DMS79 treated with DMSO at 0.1 percent for 48 hours (cell line): Measurements from ENCODE around the gene TRIM7.
"Not testable (repeated sequence)": the region's sequence is repeated elsewhere in the genome, so short reads cannot be mapped to it uniquely, and the experiment has no call there.

Experiments used
- DNase-seq: peaks from one replicate; lab custom pipeline; 2025; lab: John Stamatoyannopoulos, UW

TRIM7 gene

DNA sequence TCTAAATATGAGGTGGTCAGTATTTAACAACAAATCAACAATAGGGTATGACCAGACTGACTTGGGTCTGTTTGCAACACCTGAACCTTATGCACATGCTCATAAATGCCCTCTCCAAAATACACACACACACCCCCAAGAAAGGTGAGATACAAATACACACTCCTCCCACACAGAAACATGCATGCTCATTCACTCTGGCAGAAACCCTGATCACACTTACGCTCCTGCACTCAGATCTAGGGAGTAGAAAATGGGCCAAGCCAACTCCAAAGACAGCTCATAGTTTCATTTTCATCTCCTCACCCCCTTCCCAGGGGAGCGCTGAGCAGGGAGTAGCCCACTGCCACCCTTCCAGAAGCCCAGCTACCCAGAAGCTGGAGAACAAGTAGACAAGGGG, 11.3 kb downstream of the TRIM7 start:
- no peak for DNase-seq

DNA sequence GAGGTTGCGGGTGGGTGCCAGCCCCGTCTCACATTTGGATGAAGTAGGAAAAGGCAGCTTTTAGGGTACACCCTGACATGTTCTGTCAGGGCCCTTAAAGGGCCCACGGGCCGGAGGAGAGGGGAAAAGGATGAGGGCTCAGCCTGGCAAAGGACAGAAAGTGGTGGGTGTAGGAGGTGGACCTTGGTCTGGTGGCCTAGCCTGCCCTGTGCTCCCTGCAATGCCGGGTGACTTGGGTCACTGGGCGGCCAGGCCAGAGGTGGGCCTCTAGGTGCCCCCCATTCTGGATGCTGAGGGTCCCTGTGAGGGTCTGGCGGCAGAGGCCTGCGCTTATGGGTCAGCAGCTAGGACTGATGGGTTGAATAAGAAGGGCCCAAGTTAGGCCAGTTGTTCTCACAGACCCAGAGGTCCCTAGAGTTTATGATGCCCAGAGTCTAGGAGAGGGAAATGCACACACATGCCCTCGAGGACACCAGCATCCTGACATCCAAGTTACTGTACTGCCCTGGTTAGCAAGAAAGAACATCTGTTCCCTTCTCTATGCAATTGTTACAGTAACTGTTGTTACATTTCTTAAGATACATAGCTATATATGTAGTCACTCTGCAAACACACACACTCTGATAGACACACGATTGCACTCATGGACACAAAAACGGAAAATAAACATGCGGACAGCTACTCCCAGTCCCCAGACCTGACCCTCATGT, 12.5 kb downstream of the TRIM7 start:
- no peak for DNase-seq

DNA sequence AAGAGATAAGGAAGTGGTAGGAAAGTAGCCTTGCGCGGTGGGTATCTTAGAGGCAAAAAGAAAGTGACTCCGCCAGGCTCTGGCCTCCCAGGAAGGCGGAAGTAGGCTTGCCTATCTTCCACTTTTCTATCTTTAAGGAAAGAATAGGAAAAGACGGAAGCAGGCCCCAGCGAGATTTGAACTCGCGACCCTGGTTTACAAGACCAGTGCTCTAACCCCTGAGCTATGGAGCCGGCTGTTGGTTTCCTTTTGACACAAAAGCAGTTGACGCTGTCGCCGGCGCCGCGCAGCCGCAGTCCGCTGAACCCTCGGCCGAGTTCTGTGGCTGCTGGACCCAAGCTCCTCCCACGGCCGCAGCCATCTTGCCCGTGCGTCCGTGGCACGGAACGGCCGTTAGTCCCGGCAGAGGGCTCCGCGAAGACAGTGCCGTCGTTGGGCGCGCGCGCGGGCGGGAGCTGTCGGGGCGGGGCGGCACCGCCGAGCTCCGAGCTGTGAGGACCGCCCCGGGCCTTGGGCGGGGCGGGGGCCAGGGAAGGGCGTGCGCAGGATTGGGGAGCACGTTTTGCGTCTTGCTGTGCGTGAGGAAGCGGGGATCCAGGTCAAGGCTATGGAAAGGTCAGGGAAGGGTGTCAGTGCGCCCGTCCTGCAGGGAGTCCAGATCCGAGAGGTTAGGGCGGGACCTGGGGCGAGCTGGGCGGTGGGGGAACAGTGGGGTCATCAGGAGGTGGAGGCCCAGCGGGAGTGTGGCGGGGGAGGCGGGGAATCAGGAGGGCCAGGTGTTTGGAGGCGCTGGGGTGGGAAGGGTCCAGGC, 13.3 kb downstream of the TRIM7 start:
- DNase-seq: no peak

- no peak for DNase-seq
Measured at GRCh38 chr5:181190711-181191525, 14.1 kb downstream of the TRIM7 start.

GRCh38 chr5:181189962-181190710, 14.9 kb downstream of the TRIM7 start:
- no peak for DNase-seq

- no peak for DNase-seq
Measured at GRCh38 chr5:181189363-181189961, 15.5 kb downstream of the TRIM7 start.

DNA sequence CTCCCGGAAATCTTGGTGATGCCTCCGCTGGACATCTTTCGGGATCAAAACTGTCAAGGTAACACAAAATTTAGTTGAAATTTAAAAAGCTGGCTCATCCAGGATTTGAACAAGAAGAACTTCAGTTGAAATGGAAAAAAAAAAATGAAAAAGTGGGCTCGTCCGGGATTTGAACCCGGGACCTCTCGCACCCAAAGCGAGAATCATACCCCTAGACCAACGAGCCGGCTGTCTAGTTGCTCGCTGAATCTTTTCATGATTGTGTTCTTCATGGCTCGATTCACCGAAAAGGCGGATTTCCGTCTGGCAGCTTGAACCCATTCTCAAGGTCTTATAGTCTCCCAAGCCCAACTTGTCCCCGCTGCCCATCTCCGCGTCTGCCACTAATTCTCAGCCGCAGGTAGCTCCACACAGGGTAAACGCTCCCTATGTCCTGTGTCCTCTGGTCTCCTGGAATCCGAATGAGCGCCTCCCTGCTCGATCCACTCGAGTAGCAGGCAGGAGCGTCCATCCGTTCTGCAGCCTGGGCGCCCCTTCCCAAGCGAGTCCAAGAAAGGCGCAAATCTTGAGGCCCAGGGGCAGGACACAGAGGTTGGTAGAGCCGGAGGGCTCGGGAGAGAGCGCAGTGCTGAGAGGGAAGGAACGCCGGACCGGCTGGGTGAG, 16.2 kb downstream of the TRIM7 start:
- DNase-seq: no peak

- DNase-seq: no peak
Measured at GRCh38 chr5:181187500-181188213, 17.3 kb downstream of the TRIM7 start.

- DNase-seq: no peak
Measured at GRCh38 chr5:181186986-181187499, 18.0 kb downstream of the TRIM7 start.

- DNase-seq: no peak
Measured at GRCh38 chr5:181186022-181186421, 19.0 kb downstream of the TRIM7 start.

GRCh38 chr5:181185560-181185959, 19.4 kb downstream of the TRIM7 start:
- no peak for DNase-seq

GRCh38 chr5:181184845-181185216, 20.2 kb downstream of the TRIM7 start:
- no peak for DNase-seq

- DNase-seq: no peak
Measured at GRCh38 chr5:181182651-181183050, 22.3 kb downstream of the TRIM7 start.

DNA sequence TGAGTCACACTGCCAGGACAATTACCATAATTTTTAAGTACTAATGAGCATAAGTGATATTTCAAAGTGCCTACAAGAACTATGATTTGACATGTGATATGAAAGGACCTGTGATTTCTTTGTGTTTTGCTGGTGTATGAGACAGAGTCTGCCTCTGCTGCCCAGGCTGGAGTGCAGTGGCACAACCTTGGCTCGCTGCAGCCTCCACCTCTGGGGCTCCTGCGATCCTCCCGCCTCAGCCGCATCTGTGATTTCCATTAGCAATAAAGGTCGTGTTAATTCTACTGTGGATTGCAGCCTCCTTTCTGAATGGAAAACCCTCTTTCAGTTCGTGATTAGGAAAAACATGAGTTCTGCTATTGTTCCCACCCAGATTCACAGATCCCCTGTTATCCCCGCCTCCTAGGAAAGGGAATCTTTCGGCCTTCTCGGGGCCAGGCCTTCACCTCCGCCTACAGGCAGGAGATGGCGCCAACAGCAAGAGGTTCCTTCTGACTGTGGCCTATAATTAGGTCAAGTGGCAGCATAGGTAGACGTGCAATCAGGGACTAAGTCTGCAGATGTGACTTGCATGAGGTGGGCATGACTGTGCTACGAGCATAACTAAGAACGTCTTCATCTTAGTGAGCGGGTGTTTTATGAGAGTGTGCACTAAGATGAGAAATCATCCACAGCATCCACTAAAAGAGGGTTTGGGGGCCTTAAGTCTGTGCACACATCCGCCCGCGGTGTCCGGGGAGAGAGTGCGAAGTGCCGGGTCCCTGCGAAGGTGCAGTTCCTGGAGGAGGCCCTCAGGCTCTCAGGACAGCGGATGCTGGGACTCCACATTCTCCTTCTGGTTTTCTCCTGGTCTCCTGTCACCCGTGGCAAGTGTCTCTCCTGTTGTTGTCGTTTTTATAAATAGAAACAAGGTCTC, 23.1 kb downstream of the TRIM7 start:
- no peak for DNase-seq

DNA sequence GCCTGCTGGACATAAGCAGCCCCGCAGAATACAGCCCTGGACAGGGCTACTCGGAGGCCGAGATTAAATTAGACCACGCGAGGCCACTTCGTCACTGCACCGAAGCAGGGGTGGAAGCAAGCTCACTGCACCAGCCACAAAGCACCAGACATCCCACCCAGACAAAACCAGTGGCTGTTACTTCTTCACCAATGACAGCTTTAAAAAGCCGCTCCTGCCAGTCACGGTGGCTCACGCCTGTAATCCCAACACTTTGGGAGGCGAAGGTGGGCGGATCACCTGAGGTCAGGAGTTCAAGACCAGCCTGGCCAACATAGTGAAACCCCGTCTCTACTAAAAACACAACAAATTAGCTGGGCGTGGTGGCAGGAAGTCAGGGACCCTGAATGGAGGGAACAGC, 27.4 kb downstream of the TRIM7 start:
- DNase-seq: not testable (repeated sequence)

GRCh38 chr5:181176254-181176952, 28.6 kb downstream of the TRIM7 start:
- no peak for DNase-seq

DNA sequence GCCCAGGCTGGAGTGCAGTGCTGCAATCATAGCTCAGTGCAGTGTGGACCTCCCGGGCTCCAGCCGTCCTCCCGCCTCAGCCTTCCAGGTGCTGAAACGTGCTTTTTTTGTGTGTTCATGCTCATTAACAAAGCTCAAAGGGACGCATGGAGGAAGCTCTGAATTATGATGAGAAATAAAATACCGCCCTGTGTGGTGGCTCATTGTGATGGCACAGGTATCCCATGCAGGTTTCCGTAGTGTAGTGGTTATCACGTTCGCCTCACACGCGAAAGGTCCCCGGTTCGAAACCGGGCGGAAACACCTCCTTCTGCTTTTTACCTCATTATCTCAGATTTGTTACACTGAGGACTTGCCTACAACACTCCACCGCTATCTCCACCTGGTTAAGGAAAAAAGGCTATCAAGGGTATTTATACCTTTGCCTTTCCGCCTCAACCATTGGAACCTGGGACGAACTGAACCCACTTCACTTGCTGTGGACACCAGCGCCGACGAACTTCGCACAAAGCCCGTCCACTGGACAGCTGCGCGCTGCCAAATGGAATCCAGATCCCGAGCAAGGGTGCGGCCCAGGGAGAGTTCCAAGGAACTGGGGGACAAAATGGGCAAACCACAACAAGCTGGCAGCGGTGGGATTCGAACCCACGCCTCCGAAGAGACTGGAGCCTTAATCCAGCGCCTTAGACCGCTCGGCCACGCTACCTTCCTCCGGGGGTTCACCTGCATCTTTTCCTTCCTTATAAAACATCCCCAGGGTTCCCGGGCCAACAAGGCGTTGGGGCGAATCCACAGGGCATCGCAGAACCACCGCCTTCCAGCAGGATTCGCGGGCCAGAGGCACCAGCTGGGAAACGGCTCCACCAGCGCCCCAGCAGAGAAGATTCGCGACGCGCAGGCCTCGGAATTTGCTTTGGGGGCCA, 31.3 kb downstream of the TRIM7 start:
- no peak for DNase-seq
